Non-pigmented ciliary epithelial cell (primary cell): Measurements from ENCODE around the gene APOM.

Source experiments
- DNase-seq: peaks from one replicate; pipeline ENCODE4 v3.0.0-alpha.2; 2010; ENCODE audit warnings: low read depth

The APOM gene

GRCh38 chr6:31655349-31656237, at the start of gene APOM:
TSS of gene APOM (plus strand) at chr6:31655894. CDS start at chr6:31655967, 73 bp downstream.
- DNase-seq, result no peak

GRCh38 chr6:31607317-31607716, 48.4 kb upstream of the APOM start:
- DNase-seq, result no peak

GRCh38 chr6:31609519-31610406, 45.9 kb upstream of the APOM start:
- no peak for DNase-seq

- no peak for DNase-seq
Observed at GRCh38 chr6:31610968-31611367, 44.7 kb upstream of the APOM start.

- DNase-seq, result no peak
Observed at GRCh38 chr6:31614075-31614619, 41.5 kb upstream of the APOM start.

GRCh38 chr6:31614684-31615578, 40.8 kb upstream of the APOM start, which contains the start of gene AIF1:
TSS of gene AIF1 (plus strand) at chr6:31615234. CDS start at chr6:31615330, 96 bp downstream.
- no peak for DNase-seq

- DNase-seq, result no peak
Observed at GRCh38 chr6:31615748-31616147, 39.9 kb upstream of the APOM start.

- no peak for DNase-seq
Observed at GRCh38 chr6:31617010-31617409, 38.7 kb upstream of the APOM start.

GRCh38 chr6:31619805-31620585, 35.7 kb upstream of the APOM start:
- peak; percentile 95 for DNase-seq

- DNase-seq, result no peak
Observed at GRCh38 chr6:31620586-31621319, 34.9 kb upstream of the APOM start, which contains the start of gene PRRC2A. TSS of gene PRRC2A (plus strand) at chr6:31620715. CDS start at chr6:31622790, 2,075 bp downstream.

- no peak for DNase-seq
Observed at GRCh38 chr6:31621320-31621939, 34.3 kb upstream of the APOM start.

GRCh38 chr6:31621991-31622390, 33.7 kb upstream of the APOM start:
- no peak for DNase-seq

- no peak for DNase-seq
Observed at GRCh38 chr6:31622684-31623091, 33.0 kb upstream of the APOM start.

GRCh38 chr6:31624070-31624469, 31.6 kb upstream of the APOM start:
- no peak for DNase-seq

GRCh38 chr6:31626952-31627351, 28.7 kb upstream of the APOM start:
- DNase-seq, result no peak

- DNase-seq, result no peak
Observed at GRCh38 chr6:31627690-31628287, 27.9 kb upstream of the APOM start.

GRCh38 chr6:31629014-31629413, 26.7 kb upstream of the APOM start:
- DNase-seq, result no peak

- no peak for DNase-seq
Observed at GRCh38 chr6:31630177-31630934, 25.3 kb upstream of the APOM start.
